Measurements from ENCODE around the gene DNM3.

Gene DNM3

DNA sequence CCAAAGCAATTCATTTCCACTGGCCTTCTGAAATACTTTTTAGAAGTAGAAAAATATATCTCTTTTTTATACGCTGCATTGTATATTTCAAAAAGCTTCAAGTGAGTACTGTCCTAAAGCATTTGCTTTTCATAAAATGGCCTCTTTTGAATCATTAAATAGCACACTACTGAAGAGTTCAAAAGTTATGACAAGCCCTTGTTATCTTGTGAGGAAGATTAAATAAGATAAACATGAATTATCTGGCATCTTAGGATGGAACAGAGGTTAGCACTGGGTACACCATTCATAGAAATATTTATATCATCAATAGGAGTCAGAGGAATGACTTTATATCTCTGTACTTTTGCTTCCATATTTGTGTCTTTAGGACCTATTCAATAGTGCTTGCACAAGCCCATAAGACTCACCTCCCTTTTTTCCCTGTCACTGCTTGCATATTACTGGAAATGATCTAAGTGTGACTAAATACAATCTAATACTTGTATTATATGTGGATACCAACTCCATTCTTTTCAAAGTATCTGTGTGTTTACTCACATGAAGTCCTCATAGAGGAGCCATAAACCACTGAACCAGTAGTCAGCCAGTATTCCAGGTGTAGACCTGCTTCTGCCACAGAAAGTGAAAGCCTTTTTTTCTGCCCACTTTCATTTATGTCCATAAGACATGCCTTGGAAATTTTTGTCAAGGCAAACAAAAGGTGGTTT is 305.0 kb downstream of the DNM3 start:
- DNase-seq = no peak

GRCh38 chr1:172147541-172147940 is 306.2 kb downstream of the DNM3 start:
- no peak for DNase-seq

- DNase-seq = no peak
Observed at GRCh38 chr1:172148213-172148612, 306.9 kb downstream of the DNM3 start.

GRCh38 chr1:172148707-172149106 is 307.4 kb downstream of the DNM3 start:
- no peak for DNase-seq

DNA sequence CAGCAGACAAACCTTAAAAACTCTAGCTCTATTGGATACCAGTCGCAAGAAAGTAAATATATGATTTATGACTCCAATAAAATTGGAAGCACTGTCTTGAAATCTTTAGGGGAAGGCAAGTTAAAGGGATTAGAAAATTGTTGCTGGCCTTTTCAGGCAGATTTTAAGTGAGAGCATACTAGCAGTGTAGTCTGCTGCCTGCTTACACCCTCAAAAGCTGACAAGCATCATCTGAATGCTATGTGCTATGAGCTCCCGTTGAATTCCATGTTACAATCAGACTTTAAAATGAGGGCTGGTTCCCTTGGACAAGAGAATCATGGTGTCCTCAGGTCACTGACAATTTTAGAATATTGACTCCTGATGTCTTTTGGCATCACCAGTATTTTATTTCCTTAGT is 308.0 kb downstream of the DNM3 start:
- no peak for DNase-seq

DNA sequence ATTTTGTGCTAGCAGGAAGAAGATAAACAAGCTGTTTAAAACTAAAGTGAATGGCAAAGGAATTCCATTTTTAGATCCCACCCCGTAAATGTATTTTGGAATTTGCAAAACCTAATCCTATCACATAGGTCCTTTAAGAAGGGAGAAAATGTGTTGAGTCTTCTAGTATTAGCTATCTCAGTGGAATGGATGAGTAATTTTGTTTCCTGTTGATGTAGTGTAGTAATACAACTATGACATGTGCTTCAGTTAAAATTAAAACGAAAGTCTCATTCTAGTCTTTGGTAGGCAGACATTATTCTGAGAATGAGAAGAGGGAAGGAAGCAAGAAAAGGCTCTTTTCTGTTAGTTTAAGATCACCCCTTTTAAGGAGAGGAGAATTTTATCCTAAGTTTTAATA is 313.3 kb downstream of the DNM3 start:
- no peak for DNase-seq

DNA sequence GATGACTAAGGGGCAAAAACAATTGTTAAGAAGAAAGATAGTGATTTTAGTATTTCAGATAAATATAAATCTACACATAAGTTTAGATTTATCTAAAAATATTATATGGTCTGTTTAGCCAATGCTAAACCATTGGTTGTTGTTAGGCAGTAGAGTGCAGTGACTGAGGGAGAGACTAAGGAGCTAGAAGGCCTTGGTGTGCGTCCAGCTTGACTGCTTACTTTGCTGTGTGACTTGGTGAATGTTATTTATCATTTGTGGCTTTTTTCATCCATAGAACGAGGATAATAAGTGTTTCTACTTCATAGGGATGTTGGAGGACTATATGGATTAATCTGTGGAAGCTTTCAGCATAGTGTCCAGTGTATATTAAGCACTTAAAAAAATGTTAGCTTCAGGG is 314.5 kb downstream of the DNM3 start:
- no peak for DNase-seq

- no peak for DNase-seq
Observed at GRCh38 chr1:172162236-172162635, 320.9 kb downstream of the DNM3 start.

DNA sequence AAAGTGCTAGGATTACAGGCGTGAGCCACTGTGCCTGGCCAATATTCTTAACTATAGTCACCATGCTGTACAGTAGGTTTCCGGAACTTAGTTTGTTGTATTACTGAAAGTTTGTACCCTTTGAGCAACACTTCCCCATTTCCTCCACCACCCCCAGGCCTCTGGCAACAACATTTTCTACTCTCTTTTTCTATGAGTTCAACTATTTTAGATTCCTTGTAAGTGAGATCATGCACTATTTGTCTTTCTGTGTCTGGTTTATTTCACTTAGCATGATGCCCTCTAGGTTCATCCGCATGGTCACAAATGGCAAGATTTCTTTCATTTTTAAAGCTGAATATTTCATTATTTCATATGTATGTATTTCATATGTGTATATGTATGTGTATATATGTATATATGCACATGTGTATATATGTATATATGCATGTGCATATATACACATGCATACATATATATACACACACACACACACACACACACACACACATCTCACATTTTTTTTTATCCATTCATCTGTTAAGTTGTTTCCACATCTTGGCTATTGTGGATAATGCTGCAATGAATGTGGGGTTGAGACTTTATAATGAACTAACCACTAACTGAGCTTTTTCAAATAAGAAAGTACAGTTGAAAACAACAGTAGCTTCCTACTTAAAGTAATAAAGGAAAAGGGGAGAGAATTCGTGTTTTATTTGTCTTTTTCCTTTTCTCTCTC is 322.4 kb downstream of the DNM3 start:
- no peak for DNase-seq

DNA sequence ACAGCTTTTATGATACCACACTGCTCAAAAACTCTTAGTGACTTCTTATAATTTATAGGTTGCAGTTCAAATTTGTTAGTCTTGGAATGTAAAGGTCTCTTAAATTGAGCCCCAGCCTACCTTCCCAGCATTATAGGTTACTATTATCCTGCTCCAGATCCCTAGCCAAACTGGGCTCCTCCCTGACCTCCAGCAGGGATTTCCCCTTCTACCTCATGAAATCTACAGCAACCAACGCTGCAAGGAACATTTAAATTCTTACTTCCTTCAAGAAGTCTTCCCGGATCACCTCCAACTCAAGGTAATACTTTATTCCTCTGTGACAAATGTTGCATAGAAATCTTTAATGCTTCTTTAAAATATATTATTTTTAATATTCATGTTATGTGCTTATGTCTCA is 324.1 kb downstream of the DNM3 start:
- no peak for DNase-seq

GRCh38 chr1:172167796-172168596 is 326.7 kb downstream of the DNM3 start:
- DNase-seq = no peak

GRCh38 chr1:172168597-172168872 is 327.2 kb downstream of the DNM3 start:
- no peak for DNase-seq

- no peak for DNase-seq
Observed at GRCh38 chr1:172169836-172170235, 328.5 kb downstream of the DNM3 start.

GRCh38 chr1:172172352-172172831 is 331.1 kb downstream of the DNM3 start:
- DNase-seq = no peak

GRCh38 chr1:172176206-172176605 is 334.9 kb downstream of the DNM3 start:
- DNase-seq = no peak

DNA sequence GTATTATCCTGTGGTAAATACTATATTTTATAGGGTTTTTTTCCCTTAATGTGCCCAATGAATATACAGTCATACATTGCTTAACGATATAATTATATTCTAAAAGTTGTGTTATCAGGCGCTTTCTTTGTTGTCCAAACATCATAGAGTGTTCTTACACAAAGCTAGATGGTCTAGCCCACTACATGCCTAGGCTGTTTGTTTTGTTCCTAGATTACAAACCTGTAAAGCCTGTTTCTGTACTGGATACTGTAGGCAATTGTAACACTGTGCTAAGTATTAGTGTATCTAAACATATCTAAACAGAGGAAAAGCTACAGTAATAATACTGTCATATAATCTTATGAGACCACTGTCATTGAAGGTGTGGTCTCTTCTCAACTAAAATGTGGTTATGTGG is 336.6 kb downstream of the DNM3 start:
- no peak for DNase-seq

GRCh38 chr1:172178886-172179285 is 337.6 kb downstream of the DNM3 start:
- no peak for DNase-seq

- DNase-seq = no peak
Observed at GRCh38 chr1:172179918-172180317, 338.6 kb downstream of the DNM3 start.

DNA sequence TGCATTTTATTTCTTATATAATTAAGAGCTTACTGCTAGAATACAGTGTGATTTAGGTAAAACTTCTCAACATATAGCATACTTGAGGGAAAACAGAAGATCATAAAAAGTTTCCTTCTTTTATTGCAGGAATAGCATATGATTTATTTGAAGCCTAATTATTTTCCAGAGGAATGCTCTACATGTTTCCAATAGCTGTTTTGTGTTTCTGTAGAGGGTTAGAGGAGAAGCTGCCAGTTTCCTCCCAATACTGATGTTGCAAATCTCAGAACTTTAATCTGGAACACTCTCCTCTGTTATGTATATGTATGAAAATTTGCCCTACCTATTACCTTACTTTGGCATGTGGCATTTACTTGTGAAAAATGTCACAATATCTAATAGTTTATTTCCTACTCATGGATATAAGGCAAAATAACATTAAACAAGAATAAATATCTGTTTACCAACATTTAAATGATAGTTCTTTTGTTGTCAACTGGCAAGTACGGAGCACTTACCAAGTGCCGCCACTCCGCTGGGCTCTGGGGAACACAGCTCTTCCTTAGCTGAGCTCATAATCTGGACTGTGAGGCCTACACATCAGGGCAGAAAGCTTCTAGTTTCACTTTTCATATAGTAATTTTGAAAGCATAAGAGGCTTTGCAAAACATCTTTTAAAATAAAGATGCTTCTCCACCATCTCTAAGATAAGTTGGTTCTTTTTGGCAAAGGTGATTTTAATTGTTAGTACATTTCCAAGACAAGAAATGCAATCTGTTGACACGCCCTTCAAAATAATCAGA is 339.4 kb downstream of the DNM3 start:
- peak; percentile 25 for DNase-seq

GRCh38 chr1:172184506-172185191 is 343.4 kb downstream of the DNM3 start:
- DNase-seq = no peak

GRCh38 chr1:172185211-172185610 is 343.9 kb downstream of the DNM3 start:
- DNase-seq = no peak

GRCh38 chr1:172185996-172186395 is 344.7 kb downstream of the DNM3 start:
- no peak for DNase-seq

GRCh38 chr1:172201572-172201971 is 360.3 kb downstream of the DNM3 start:
- DNase-seq = no peak

Data from activated CD4-positive, alpha-beta T cell treated with anti-CD3 and anti-CD28 coated beads for 1 hour (primary cell).